GM19035 (cell line): ENCODE measurements around the gene CATSPER1.
"Not testable (repeated sequence)": the region's sequence is repeated elsewhere in the genome, so short reads cannot be mapped to it uniquely, and the experiment has no call there.

ENCODE experiments used
- ATAC-seq: cut with Tn5 transposase; IDR thresholded peaks from one replicate; pipeline ENCODE4 v1.9.1; 2021; ENCODE audit not compliant: unreplicated experiment

The CATSPER1 gene

GRCh38 chr11:66051766-66052663, 25.7 kb upstream of the CATSPER1 start, which contains the start of gene SF3B2:
Gene SF3B2, plus strand, starts transcription at chr11:66052364. Its CDS starts 21 bp downstream, at chr11:66052385.
- peak; percentile 95 for ATAC-seq

GRCh38 chr11:66051371-66051765, 25.1 kb upstream of the CATSPER1 start:
- no peak for ATAC-seq

- no peak for ATAC-seq
These were observed 24.4 kb upstream of the CATSPER1 start for GRCh38 chr11:66050581-66051231.

- no peak for ATAC-seq
These were observed 22.5 kb upstream of the CATSPER1 start, which contains the start of gene GAL3ST3 for GRCh38 chr11:66048547-66049323. Gene GAL3ST3, minus strand, starts transcription at chr11:66049161. Its CDS starts 3,746 bp downstream, at chr11:66045415.

- ATAC-seq, result no peak
These were observed 21.5 kb upstream of the CATSPER1 start for GRCh38 chr11:66047541-66048365.

- no peak for ATAC-seq
These were observed 20.6 kb upstream of the CATSPER1 start for GRCh38 chr11:66046901-66047300.

GRCh38 chr11:66045177-66045639, 18.9 kb upstream of the CATSPER1 start:
- no peak for ATAC-seq

GRCh38 chr11:66044757-66045156, 18.5 kb upstream of the CATSPER1 start:
- ATAC-seq, result no peak

GRCh38 chr11:66042996-66043906, 17.0 kb upstream of the CATSPER1 start:
- ATAC-seq, result no peak

- ATAC-seq, result no peak
These were observed 16.1 kb upstream of the CATSPER1 start for GRCh38 chr11:66042227-66042995.

- ATAC-seq, result no peak
These were observed 13.5 kb upstream of the CATSPER1 start for GRCh38 chr11:66039765-66040164.

GRCh38 chr11:66037327-66037726, 11.0 kb upstream of the CATSPER1 start:
- no peak for ATAC-seq

GRCh38 chr11:66036334-66036710, 10.0 kb upstream of the CATSPER1 start:
- no peak for ATAC-seq

- ATAC-seq, result no peak
These were observed 9.5 kb upstream of the CATSPER1 start for GRCh38 chr11:66035653-66036333.

GRCh38 chr11:66032957-66033735, 6.9 kb upstream of the CATSPER1 start:
- ATAC-seq, result no peak

GRCh38 chr11:66023186-66023440, 3.2 kb downstream of the CATSPER1 start:
- ATAC-seq, result not testable (repeated sequence)

- no peak for ATAC-seq
These were observed 3.7 kb downstream of the CATSPER1 start for GRCh38 chr11:66022401-66023185.
